C4-2B (cell line): ENCODE data around the gene SCNN1A.

Experiments
- H3K27ac ChIP-seq: fragments of 450-650 bp; 2 replicates; pipeline ENCODE4 v1.5.1; 2017
- ZFX ChIP-seq: fragments of 450-650 bp; IDR thresholded peaks from 2 replicates; pipeline ENCODE4 v1.6.1; 2017
- TF ChIP-seq, protein P1 (sequence below): fragments of 450-650 bp; conservative IDR thresholded peaks from 2 replicates; pipeline ENCODE4 v1.5.1; 2017; ENCODE audit warnings: mild to moderate bottlenecking

Gene SCNN1A

DNA sequence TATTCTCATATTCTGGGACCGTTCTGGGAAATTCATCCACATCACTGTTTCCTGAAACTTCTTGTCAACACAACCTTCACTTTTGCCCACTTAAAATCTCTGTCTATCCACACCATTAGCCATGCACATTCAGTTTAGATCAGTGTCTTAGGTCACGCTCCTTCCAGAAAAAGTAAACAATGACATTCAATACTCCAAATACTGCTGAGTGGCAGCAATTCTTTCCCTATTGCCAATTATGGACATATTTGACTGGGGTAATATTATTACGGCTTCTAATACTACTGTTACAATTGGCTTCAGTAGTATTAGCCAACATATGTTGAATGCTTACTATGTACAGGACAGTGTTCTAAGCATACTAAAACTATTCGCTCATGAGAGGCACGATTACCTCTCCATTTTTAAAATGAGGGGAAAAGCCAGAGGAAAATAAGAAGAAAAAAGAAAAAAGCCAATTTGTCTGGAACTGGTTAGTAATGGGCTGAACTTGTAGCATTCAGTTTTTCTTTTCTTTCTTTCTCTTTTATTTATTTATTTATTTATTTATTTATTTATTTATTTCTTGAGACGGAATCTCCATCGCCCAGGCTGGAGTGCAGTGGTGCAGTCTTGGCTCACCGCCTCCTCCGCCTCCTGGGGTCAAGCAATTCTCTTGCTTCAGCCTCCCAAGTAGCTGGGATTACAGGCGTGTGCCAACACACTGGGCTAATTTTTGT lies 32.0 kb upstream of the SCNN1A start:
- no peak for TF ChIP-seq ZFX
- TF ChIP-seq, protein P1, sequence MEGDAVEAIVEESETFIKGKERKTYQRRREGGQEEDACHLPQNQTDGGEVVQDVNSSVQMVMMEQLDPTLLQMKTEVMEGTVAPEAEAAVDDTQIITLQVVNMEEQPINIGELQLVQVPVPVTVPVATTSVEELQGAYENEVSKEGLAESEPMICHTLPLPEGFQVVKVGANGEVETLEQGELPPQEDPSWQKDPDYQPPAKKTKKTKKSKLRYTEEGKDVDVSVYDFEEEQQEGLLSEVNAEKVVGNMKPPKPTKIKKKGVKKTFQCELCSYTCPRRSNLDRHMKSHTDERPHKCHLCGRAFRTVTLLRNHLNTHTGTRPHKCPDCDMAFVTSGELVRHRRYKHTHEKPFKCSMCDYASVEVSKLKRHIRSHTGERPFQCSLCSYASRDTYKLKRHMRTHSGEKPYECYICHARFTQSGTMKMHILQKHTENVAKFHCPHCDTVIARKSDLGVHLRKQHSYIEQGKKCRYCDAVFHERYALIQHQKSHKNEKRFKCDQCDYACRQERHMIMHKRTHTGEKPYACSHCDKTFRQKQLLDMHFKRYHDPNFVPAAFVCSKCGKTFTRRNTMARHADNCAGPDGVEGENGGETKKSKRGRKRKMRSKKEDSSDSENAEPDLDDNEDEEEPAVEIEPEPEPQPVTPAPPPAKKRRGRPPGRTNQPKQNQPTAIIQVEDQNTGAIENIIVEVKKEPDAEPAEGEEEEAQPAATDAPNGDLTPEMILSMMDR = no peak
- H3K27ac ChIP-seq = no peak overlapping the region

DNA sequence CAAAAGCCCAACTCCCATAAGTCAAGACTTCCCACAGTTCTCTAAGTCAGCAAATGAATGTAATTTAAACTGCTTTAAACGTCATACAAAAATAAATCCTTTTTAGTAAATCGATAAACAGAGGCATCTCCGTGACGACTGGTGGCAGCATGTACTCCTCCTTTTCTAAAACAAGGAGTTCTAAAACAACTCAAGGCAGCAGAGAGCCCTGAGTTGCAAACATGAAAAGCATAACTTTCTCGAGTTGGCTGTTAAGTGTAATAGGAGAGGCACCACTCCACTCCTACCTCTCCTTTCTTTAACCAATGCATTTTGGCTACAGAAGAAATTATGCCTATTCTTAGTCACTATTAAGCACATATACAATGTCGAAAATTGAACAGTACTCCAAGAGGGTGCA lies 30.6 kb upstream of the SCNN1A start:
- TF ChIP-seq, protein P1 = no peak
- TF ChIP-seq ZFX = no peak
- no peak overlapping the region for H3K27ac ChIP-seq

DNA sequence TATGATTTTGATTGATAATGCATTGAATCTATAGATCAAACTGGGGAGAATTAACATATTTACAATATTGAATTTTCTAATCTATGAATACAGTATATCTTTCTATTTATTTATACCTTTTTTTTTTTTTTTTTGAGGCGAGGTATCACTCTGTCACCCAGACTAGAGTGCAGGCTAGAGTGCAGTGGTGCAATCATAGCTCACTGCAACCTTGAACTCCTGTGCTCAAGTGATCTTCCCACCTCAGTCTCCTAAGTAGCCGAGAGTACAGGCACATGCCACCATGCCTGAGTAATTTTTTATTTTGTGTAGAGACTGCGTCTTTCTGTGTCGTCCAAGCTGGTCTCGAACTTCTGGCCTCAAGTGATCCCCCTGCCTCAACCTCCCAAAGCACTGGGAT lies 29.0 kb upstream of the SCNN1A start:
- TF ChIP-seq, protein P1 = no peak
- TF ChIP-seq ZFX = no peak
- H3K27ac ChIP-seq = no peak overlapping the region

DNA sequence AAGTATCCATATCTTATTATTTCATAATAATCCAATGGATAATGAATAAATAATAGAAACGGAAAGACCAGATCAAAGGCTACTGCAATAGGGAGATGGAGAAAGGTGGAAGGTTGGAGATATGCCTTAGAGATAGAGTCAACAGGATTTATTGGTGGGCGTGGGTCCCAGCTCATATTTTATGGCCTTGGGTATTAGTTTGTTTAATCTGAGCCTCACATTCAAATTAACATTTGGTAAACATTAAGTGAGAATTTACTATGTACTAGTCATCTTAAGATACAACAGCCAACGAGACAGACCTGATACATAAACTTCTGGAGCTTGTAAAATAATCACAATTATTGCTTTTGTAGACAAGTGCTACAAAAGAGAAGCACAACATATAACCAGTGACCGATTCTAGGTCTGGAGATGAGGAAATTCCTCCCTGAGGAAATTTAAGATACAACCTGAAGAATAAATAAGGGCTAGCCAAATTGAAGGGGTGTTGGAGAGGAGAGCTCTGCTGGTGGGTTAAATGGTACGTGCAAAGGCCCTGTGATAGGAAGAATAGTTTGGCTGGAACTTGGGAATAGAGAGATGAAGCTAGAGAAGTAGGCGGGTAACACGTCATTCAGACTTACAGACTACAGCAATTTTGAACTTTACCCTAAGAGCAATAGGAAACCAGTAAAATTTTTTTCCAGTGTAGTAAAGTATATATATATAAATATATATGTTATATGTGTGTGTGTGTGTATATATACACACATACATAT lies 24.7 kb upstream of the SCNN1A start:
- TF ChIP-seq, protein P1 = no peak
- no peak overlapping the region for H3K27ac ChIP-seq

DNA sequence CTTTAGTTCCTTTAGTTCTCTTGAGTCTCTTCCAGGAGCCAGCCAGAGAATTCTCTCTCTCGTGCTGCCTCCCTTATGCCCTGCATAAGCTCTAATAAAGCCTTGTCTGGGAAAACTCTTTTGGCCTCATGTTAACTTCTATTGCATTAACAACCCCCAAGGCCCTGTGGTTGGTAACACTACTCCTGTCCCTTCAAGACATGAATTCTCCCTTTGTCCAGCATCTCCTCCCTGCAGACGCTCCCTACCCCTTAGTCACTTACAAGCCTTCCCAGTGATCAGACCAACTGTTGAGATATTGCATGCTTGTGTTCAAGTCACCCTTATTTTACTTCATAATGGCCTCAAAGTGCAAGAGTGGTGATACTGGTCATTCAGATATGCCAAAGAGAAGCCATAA lies 20.7 kb upstream of the SCNN1A start:
- no peak for TF ChIP-seq ZFX
- TF ChIP-seq, protein P1 = no peak
- no peak overlapping the region for H3K27ac ChIP-seq

DNA sequence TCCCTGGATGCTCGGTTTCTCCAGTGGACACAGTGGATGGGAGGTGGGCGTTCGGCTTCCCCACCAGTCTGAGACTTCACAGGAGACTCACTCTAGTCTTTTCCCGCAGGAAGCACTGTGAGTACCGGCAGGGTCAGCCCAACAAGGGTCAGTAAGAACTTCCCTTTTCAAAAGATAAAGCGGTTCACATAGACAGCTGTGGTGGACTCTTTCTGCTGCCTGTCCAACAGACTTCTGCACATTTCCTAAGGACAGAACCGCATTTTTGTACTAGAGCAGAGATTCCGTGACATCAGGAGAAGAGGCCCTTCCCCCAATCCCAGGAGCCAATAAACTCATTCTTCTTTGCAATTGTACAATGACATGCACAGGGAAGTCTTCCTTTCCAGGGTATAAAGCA lies 19.0 kb upstream of the SCNN1A start:
- TF ChIP-seq ZFX = no peak
- TF ChIP-seq, protein P1 = no peak
- no peak overlapping the region for H3K27ac ChIP-seq

DNA sequence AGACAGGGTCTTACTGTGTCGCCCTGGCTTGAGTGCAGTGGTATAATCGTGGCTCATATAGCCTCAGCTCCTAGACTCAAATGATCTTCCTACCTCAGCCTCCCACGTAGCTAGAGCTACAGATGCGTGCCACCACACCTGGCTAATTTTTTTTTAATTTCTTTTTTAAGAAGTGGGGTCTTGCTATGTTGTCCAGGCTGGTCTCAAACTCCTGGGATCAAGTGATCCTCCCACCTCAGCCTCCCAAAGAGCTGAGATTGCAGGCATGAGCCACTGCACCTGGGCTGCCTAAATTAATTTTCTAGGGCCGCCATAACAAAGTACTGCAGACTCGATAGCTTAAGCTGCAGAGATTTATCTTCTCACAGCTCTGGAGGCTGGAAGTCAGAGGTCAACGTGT lies 17.7 kb upstream of the SCNN1A start:
- H3K27ac ChIP-seq = peak overlapping the region; percentile 12; the same call in 1 of the 2 replicates
- no peak for TF ChIP-seq ZFX
- TF ChIP-seq, protein P1 = no peak
